Astrocyte (in vitro differentiated cells and primary cell): Measurements from ENCODE around the gene IQSEC2. TPM values are rescaled to one million over a fixed set of nuclear protein-coding genes. Genes with fewer than 3 reads are reported as not detected.

Experiments
- DNase-seq: peaks from one replicate; pipeline ENCODE4 v3.0.0-alpha.2; 2010; ENCODE audit warnings: low read depth
- FAIRE-seq: peaks from 2 replicates; lab custom pipeline; 2011; peaks lifted over from hg19 to GRCh38; lab: Jason Lieb, UNC
- H2AFZ ChIP-seq: 2 replicates; pipeline ENCODE4 v1.6.0; 2012; ENCODE audit warnings: low read depth, low read length, inconsistent platforms
- H3K27ac ChIP-seq: 2 replicates; pipeline ENCODE4 v1.5.1; 2011; ENCODE audit warnings: low read depth, low read length, inconsistent platforms
- H3K27me3 ChIP-seq: 2 replicates; pipeline ENCODE4 v1.6.0; 2011; ENCODE audit warnings: low read length, inconsistent platforms; ENCODE audit not compliant: insufficient read depth
- H3K36me3 ChIP-seq: 2 replicates; pipeline ENCODE4 v1.5.1; 2011; ENCODE audit warnings: low read length, inconsistent platforms; ENCODE audit not compliant: insufficient read depth
- H3K4me1 ChIP-seq: 2 replicates; pipeline ENCODE4 v1.5.1; 2011; ENCODE audit warnings: low read length, inconsistent platforms; ENCODE audit not compliant: insufficient read depth
- H3K4me2 ChIP-seq: 2 replicates; pipeline ENCODE4 v1.6.0; 2012; ENCODE audit warnings: low read length, inconsistent platforms
- H3K4me3 ChIP-seq: 2 replicates; pipeline ENCODE4 v1.5.1; 2011; ENCODE audit warnings: low read depth, mild to moderate bottlenecking, low read length, inconsistent platforms; ENCODE audit not compliant: insufficient read depth
- H3K79me2 ChIP-seq: 2 replicates; pipeline ENCODE4 v1.6.0; 2012; ENCODE audit warnings: mild to moderate bottlenecking, low read length, inconsistent platforms; ENCODE audit not compliant: insufficient read depth
- H3K9ac ChIP-seq: 2 replicates; pipeline ENCODE4 v1.6.0; 2012; ENCODE audit warnings: mild to moderate bottlenecking, low read length, inconsistent platforms
- H3K9me3 ChIP-seq: 2 replicates; pipeline ENCODE4 v1.5.1; 2012; ENCODE audit warnings: low read depth, mild to moderate bottlenecking, low read length, inconsistent platforms; ENCODE audit not compliant: insufficient read depth
- H4K20me1 ChIP-seq: 2 replicates; pipeline ENCODE4 v1.6.0; 2012; ENCODE audit warnings: low read length, inconsistent platforms; ENCODE audit not compliant: insufficient read depth
- H3K27ac Mint-ChIP-seq: one replicate; pipeline ENCODE4 v1.8.0; 2021; ENCODE audit warnings: mild to moderate bottlenecking, mixed read lengths; ENCODE audit not compliant: unreplicated experiment
- H3K27me3 Mint-ChIP-seq: one replicate; pipeline ENCODE4 v1.8.0; 2021; ENCODE audit warnings: low read depth, mixed read lengths; ENCODE audit not compliant: unreplicated experiment
- H3K36me3 Mint-ChIP-seq: one replicate; pipeline ENCODE4 v1.8.0; 2021; ENCODE audit warnings: low read depth, mixed read lengths; ENCODE audit not compliant: unreplicated experiment
- H3K4me1 Mint-ChIP-seq: one replicate; pipeline ENCODE4 v1.8.0; 2021; ENCODE audit warnings: low read depth, mixed read lengths; ENCODE audit not compliant: unreplicated experiment
- H3K4me3 Mint-ChIP-seq: one replicate; pipeline ENCODE4 v1.8.0; 2021; ENCODE audit warnings: mild to moderate bottlenecking, moderate library complexity, mixed read lengths; ENCODE audit not compliant: unreplicated experiment
- H3K9me3 Mint-ChIP-seq: one replicate; pipeline ENCODE4 v1.8.0; 2021; ENCODE audit warnings: mild to moderate bottlenecking, mixed read lengths; ENCODE audit not compliant: unreplicated experiment
- EZH2 ChIP-seq: IDR thresholded peaks from 2 replicates; pipeline ENCODE4 v1.6.1; 2012; ENCODE audit warnings: mild to moderate bottlenecking, low read length, inconsistent platforms; ENCODE audit not compliant: insufficient read depth
- total RNA-seq: library from RNA; stranded (reverse); gene quantifications from 2 replicates; pipeline ENCODE4 v1.2.1, GENCODE V29; 2021
- TF ChIP-seq, protein P1 (sequence below): IDR thresholded peaks from 2 replicates; pipeline ENCODE4 v1.5.1; 2011; ENCODE audit warnings: low read depth, mild to moderate bottlenecking, inconsistent platforms, low read length, moderate library complexity; ENCODE audit not compliant: insufficient read depth

Gene IQSEC2
- total RNA-seq, 1 donor from 2014 or later = 8.2 TPM

DNA sequence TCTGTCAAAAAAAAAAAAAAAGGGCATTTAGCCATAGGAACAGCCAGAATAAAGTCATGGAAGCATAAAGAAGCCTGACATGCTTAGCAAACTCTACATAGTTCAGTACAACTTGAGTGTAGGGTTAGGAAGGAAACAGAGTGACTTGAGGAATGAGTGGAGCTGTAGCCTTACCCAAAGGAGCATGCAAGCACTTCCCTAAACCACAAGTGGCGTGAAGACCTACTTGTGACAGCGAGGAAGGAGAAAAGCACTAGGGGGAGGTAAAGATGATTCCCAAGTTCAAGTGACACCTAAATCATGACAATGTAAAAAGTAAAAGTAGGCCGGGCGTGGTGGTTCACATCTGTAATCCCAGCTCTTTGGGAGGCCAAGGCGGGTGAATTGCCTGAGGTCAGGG, 21.8 kb upstream of the IQSEC2 start:
- Histone ChIP-seq H3K36me3 (no peaks in the 10 kb centered on the region), H3K27ac (no peak overlapping the region), H2AFZ (no peak overlapping the region), H3K79me2 (no peaks in the 10 kb centered on the region), H4K20me1 (no peaks in the 10 kb centered on the region), H3K9ac (no peak overlapping the region), H3K4me3 (no peak overlapping the region), H3K27me3 (no peaks in the 10 kb centered on the region), H3K9me3 (no peaks in the 10 kb centered on the region), H3K4me1 (peaks cover 5% of the 10 kb centered on the region), H3K4me2 (no peak overlapping the region)
- peaks cover 4% of the 10 kb centered on the region for H3K4me1 Mint-ChIP-seq
- FAIRE-seq (peak; percentile 86), DNase-seq (no peak)
- no peak overlapping the region for H3K27ac Mint-ChIP-seq
- H3K36me3 Mint-ChIP-seq = no peaks in the 10 kb centered on the region
- H3K4me3 Mint-ChIP-seq = no peak overlapping the region
- H3K9me3 Mint-ChIP-seq = no peaks in the 10 kb centered on the region
- H3K27me3 Mint-ChIP-seq = peaks cover 3% of the 10 kb centered on the region
- TF ChIP-seq EZH2 = no peak
- TF ChIP-seq, protein P1, sequence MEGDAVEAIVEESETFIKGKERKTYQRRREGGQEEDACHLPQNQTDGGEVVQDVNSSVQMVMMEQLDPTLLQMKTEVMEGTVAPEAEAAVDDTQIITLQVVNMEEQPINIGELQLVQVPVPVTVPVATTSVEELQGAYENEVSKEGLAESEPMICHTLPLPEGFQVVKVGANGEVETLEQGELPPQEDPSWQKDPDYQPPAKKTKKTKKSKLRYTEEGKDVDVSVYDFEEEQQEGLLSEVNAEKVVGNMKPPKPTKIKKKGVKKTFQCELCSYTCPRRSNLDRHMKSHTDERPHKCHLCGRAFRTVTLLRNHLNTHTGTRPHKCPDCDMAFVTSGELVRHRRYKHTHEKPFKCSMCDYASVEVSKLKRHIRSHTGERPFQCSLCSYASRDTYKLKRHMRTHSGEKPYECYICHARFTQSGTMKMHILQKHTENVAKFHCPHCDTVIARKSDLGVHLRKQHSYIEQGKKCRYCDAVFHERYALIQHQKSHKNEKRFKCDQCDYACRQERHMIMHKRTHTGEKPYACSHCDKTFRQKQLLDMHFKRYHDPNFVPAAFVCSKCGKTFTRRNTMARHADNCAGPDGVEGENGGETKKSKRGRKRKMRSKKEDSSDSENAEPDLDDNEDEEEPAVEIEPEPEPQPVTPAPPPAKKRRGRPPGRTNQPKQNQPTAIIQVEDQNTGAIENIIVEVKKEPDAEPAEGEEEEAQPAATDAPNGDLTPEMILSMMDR = no peak

DNA sequence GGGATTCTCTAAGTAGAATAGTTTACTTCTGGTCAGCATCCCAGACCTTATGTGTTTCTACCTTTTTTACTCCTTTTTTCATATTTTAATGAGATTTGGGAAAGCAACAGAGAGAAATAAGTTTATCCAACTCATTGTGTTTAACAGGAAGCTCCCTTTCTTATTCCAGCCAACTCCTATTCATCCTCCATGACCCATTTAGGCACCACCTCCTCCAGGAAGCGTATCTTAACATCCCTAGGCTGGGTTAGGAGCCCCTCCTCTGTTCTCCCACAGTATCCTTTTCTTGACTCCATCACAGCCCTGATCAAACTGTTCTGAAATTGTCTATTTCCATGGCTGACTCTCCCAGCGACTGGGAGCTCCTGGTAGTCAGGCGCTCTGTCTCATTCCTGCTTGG, 18.8 kb upstream of the IQSEC2 start:
- Histone ChIP-seq H3K36me3 (no peaks in the 10 kb centered on the region), H3K4me1 (no peaks in the 10 kb centered on the region), H3K27me3 (no peaks in the 10 kb centered on the region), H3K79me2 (no peaks in the 10 kb centered on the region), H4K20me1 (no peaks in the 10 kb centered on the region), H3K4me3 (no peak overlapping the region), H3K9ac (no peak overlapping the region), H3K9me3 (no peaks in the 10 kb centered on the region), H2AFZ (no peak overlapping the region), H3K27ac (no peak overlapping the region), H3K4me2 (no peak overlapping the region)
- H3K4me1 Mint-ChIP-seq = no peaks in the 10 kb centered on the region
- FAIRE-seq (no peak), DNase-seq (no peak)
- peaks cover 3% of the 10 kb centered on the region for H3K27me3 Mint-ChIP-seq
- no peak overlapping the region for H3K4me3 Mint-ChIP-seq
- TF ChIP-seq, protein P1 = no peak
- no peak for TF ChIP-seq EZH2
- no peak overlapping the region for H3K27ac Mint-ChIP-seq
- H3K9me3 Mint-ChIP-seq = no peaks in the 10 kb centered on the region
- no peaks in the 10 kb centered on the region for H3K36me3 Mint-ChIP-seq

DNA sequence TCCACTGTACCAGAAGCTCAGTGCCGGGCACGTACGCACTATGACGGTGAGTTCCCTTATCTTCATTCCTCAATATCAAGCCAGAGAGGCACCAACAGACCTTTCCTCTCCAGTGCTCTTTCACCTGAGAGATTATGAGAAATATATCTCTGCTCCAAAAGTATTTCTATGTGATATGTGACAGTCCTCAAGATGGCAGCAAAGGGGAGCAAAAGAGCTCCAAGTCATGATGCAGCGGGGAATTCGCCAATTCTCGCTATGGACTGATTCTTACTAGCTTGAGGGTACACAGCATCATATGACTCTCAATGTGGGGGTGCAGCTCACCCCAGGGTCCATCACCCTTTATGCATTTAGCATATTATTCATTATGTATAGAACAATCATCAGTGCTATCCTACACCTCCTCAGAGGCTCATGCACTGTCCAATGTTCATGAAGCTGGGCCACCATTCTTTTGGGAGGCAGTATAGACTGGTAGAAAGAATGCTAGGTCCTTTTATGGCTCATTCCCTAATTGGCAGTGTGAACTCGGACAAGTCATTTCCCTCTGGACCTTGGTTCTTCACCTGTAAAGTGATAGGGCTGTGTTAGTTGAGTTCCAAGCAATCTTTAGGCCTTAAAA, 12.8 kb upstream of the IQSEC2 start:
- H2AFZ ChIP-seq = no peak overlapping the region
- H3K27me3 ChIP-seq = no peaks in the 10 kb centered on the region
- H3K4me1 ChIP-seq = no peaks in the 10 kb centered on the region
- no peak overlapping the region for H3K4me3 Mint-ChIP-seq
- H3K4me3 ChIP-seq = no peak overlapping the region
- H3K4me1 Mint-ChIP-seq = no peaks in the 10 kb centered on the region
- no peaks in the 10 kb centered on the region for H3K79me2 ChIP-seq
- DNase-seq (no peak), FAIRE-seq (peak; percentile 60)
- peak overlapping the region; percentile 47 for H3K27ac Mint-ChIP-seq
- H3K9me3 Mint-ChIP-seq = no peaks in the 10 kb centered on the region
- H3K36me3 ChIP-seq = no peaks in the 10 kb centered on the region
- TF ChIP-seq, protein P1 = no peak
- H3K9ac ChIP-seq = no peak overlapping the region
- no peak overlapping the region for H3K4me2 ChIP-seq
- H4K20me1 ChIP-seq = no peaks in the 10 kb centered on the region
- peaks cover 3% of the 10 kb centered on the region for H3K27me3 Mint-ChIP-seq
- H3K36me3 Mint-ChIP-seq = no peaks in the 10 kb centered on the region
- no peaks in the 10 kb centered on the region for H3K9me3 ChIP-seq
- no peak overlapping the region for H3K27ac ChIP-seq
